Measurements from ENCODE around the gene ASXL2. TPM values are rescaled to one million over a fixed set of nuclear protein-coding genes. Genes with fewer than 3 reads are reported as not detected.

Gene ASXL2
- total and polyA plus RNA-seq, 2 of the 13 experiments (the other 11 are each of a cell fraction or from before 2014, with no cell fraction given) = 12.1 to 19.2 TPM

- no peak for TF ChIP-seq ZNF629 (CRISPR knock-in tag; conservative IDR thresholded peaks at IDR 0.05)
- no peak for TF ChIP-seq ISL2 (CRISPR knock-in tag; IDR thresholded peaks at IDR 0.05)
- TF ChIP-seq SP1 (IDR thresholded peaks at IDR 0.05) = no peak
- TF ChIP-seq SP1 (CRISPR knock-in tag; IDR thresholded peaks at IDR 0.05) = no peak
- no peak for TF ChIP-seq MEIS1 (CRISPR knock-in tag; IDR thresholded peaks at IDR 0.05; ENCODE audit: borderline replicate concordance)
- TF ChIP-seq SMAD9 (CRISPR knock-in tag; IDR thresholded peaks at IDR 0.05) = no peak
- TF ChIP-seq ZNF615 (CRISPR knock-in tag; IDR thresholded peaks at IDR 0.05; ENCODE audit: borderline replicate concordance) = no peak
- H3K4me3 ChIP-seq (replicated peaks in 1 of 3; ENCODE audit: insufficient read depth in 1 of 3, low read depth in 2 of 3, low read length in 3 of 3) = no peak overlapping the region
- no peaks in the 10 kb centered on the region for H3K36me3 ChIP-seq (replicated peaks in 1 of 2; ENCODE audit: control insufficient read depth in 1 of 2, insufficient read depth in 2 of 2, low read length in 2 of 2)
- ATAC-seq = no peak
- intact Hi-C loops (cut with micrococcal nuclease; ENCODE audit: unreplicated experiment) = no loop called here
- DNase-seq (ENCODE audit: low spot score) = no peak
- H3K9ac ChIP-seq (ENCODE audit: insufficient read depth, low read depth, low read length) = no peak overlapping the region
- BruUV-seq (replicated peaks) = no TSS peak
- no peak overlapping the region for H3K27ac ChIP-seq (ENCODE audit: extremely low read length, insufficient read depth, low read length)
- no peak overlapping the region for H2AFZ ChIP-seq (ENCODE audit: low read length)
- ChIA-PET CTCF (ENCODE audit: low intra/inter-chr PET ratio, low total read pairs) (no interaction called here), POLR2A (no interaction called here)
- H4K20me1 ChIP-seq (ENCODE audit: insufficient read depth, low read length) = no peaks in the 10 kb centered on the region
- peaks cover 0 to 9% of the 10 kb centered on the region in 2 experiments; a peak in 2 of 5 replicates for H3K27me3 ChIP-seq (ENCODE audit: control insufficient read depth in 1 of 2, insufficient read depth in 2 of 2, low read length in 2 of 2)
- no peak for FAIRE-seq
- in situ Hi-C loops (cut with HindIII; ENCODE audit: extremely low pct_ligation_motif_present, low pct_unique_long_range_greater_than_20kb) = no loop called here
- no peaks in the 10 kb centered on the region for H3K79me2 ChIP-seq (ENCODE audit: insufficient read depth, low read length)
- no peaks in the 10 kb centered on the region for H3K9me3 ChIP-seq (ENCODE audit: low read length)
- no peak overlapping the region for H3K4me2 ChIP-seq (ENCODE audit: low read depth, low read length)
- no peaks in the 10 kb centered on the region for H3K4me1 ChIP-seq (ENCODE audit: insufficient read depth, low read length)
- 10% methylated on average over 3 of the region's 3 CpGs for WGBS (ENCODE audit: low lambda C conversion rate)
Observed at GRCh38 chr2:25726522-25726921, 151.8 kb downstream of the ASXL2 start.

GRCh38 chr2:25725877-25726276 is 152.4 kb downstream of the ASXL2 start:
- Histone ChIP-seq H3K9ac (ENCODE audit: insufficient read depth, low read depth, low read length) (no peak overlapping the region), H3K4me2 (ENCODE audit: low read depth, low read length) (no peak overlapping the region), H3K4me1 (ENCODE audit: insufficient read depth, low read length) (no peaks in the 10 kb centered on the region), H3K27me3 (ENCODE audit: control insufficient read depth in 1 of 2, insufficient read depth in 2 of 2, low read length in 2 of 2) (peaks cover 0 to 9% of the 10 kb centered on the region in 2 experiments; a peak in 2 of 5 replicates), H3K36me3 (replicated peaks in 1 of 2; ENCODE audit: control insufficient read depth in 1 of 2, insufficient read depth in 2 of 2, low read length in 2 of 2) (no peaks in the 10 kb centered on the region), H3K27ac (ENCODE audit: extremely low read length, insufficient read depth, low read length) (no peak overlapping the region), H3K79me2 (ENCODE audit: insufficient read depth, low read length) (no peaks in the 10 kb centered on the region), H3K4me3 (replicated peaks in 1 of 3; ENCODE audit: insufficient read depth in 1 of 3, low read depth in 2 of 3, low read length in 3 of 3) (no peak overlapping the region), H3K9me3 (ENCODE audit: low read length) (no peaks in the 10 kb centered on the region), H4K20me1 (ENCODE audit: insufficient read depth, low read length) (no peaks in the 10 kb centered on the region), H2AFZ (ENCODE audit: low read length) (no peak overlapping the region)
- ATAC-seq (no peak), FAIRE-seq (no peak), DNase-seq (ENCODE audit: low spot score) (no peak)
- no peak for TF ChIP-seq SP5 (CRISPR knock-in tag; IDR thresholded peaks at IDR 0.05; ENCODE audit: borderline replicate concordance, low read depth)
- TF ChIP-seq ZNF121 (CRISPR knock-in tag; IDR thresholded peaks at IDR 0.05) = peak; percentile 58; the same call in 1 of the 2 replicates
- intact Hi-C loops (cut with micrococcal nuclease; ENCODE audit: unreplicated experiment) = no loop called here
- ChIA-PET CTCF (ENCODE audit: low intra/inter-chr PET ratio, low total read pairs) (no interaction called here), POLR2A (no interaction called here)
- WGBS (ENCODE audit: low lambda C conversion rate) = 86% methylated on average over 3 of the region's 3 CpGs
- no TSS peak for BruUV-seq (replicated peaks)
- in situ Hi-C loops (cut with HindIII; ENCODE audit: extremely low pct_ligation_motif_present, low pct_unique_long_range_greater_than_20kb) = no loop called here
